HAP-1 (cell line): ENCODE results near the gene KRT71.

Source experiments
- DNase-seq, 2 experiments: peaks; one replicate each; pipeline ENCODE4 v3.0.0-alpha.2; 2016 to 2020; ENCODE audit warnings: low spot score in 2 of 2
- H3K27me3 ChIP-seq: fragments of 250-450 bp; sonication (Bioruptor Pico); 2 replicates; pipeline ENCODE4 v1.5.1; 2020; ENCODE audit warnings: low read depth, mild to moderate bottlenecking, moderate library complexity
- H3K36me3 ChIP-seq: fragments of 250-450 bp; sonication (Bioruptor Pico); replicated peaks from 2 replicates; pipeline ENCODE4 v1.5.1; 2020; ENCODE audit warnings: mild to moderate bottlenecking
- H3K4me1 ChIP-seq: fragments of 250-450 bp; sonication (Bioruptor Pico); 2 replicates; pipeline ENCODE4 v1.5.1; 2020; ENCODE audit warnings: mild to moderate bottlenecking
- H3K4me3 ChIP-seq: fragments of 250-450 bp; sonication (Bioruptor Pico); 2 replicates; pipeline ENCODE4 v1.5.1; 2020; ENCODE audit warnings: mild to moderate bottlenecking, moderate library complexity
- H3K9me3 ChIP-seq: fragments of 250-450 bp; sonication (Bioruptor Pico); 2 replicates; pipeline ENCODE4 v1.5.1; 2020; ENCODE audit warnings: mild to moderate bottlenecking, moderate library complexity
- in situ Hi-C: fragments of 300-500 bp; cut with MboI; formaldehyde crosslinking; loops from 3 replicates; pipeline ENCODE4 v1.14.3; 2020; ENCODE audit warnings: low sequenced_read_pairs, inconsistent platforms, mixed read lengths

KRT71 gene

GRCh38 chr12:52541709-52542108, 11.2 kb downstream of the KRT71 start:
- Histone ChIP-seq H3K27me3 (no peaks in the 10 kb centered on the region), H3K4me3 (no peak overlapping the region), H3K9me3 (no peaks in the 10 kb centered on the region), H3K4me1 (no peaks in the 10 kb centered on the region), H3K36me3 (no peaks in the 10 kb centered on the region)
- in situ Hi-C loops = no loop called here
- DNase-seq = no peak

GRCh38 chr12:52540531-52540930, 12.4 kb downstream of the KRT71 start:
- in situ Hi-C loops = no loop called here
- Histone ChIP-seq H3K4me3 (no peak overlapping the region), H3K27me3 (no peaks in the 10 kb centered on the region), H3K9me3 (no peaks in the 10 kb centered on the region), H3K4me1 (no peaks in the 10 kb centered on the region), H3K36me3 (no peaks in the 10 kb centered on the region)
- no peak for DNase-seq

- DNase-seq = no peak
- in situ Hi-C loops = no loop called here
- Histone ChIP-seq H3K4me1 (no peaks in the 10 kb centered on the region), H3K9me3 (no peaks in the 10 kb centered on the region), H3K36me3 (no peaks in the 10 kb centered on the region), H3K4me3 (no peak overlapping the region), H3K27me3 (no peaks in the 10 kb centered on the region)
These were observed 13.1 kb downstream of the KRT71 start for GRCh38 chr12:52539821-52540173.

GRCh38 chr12:52539083-52539820, 13.7 kb downstream of the KRT71 start:
- H3K9me3 ChIP-seq = no peaks in the 10 kb centered on the region
- in situ Hi-C loops = no loop called here
- H3K4me3 ChIP-seq = no peak overlapping the region
- H3K36me3 ChIP-seq = no peaks in the 10 kb centered on the region
- H3K4me1 ChIP-seq = no peaks in the 10 kb centered on the region
- DNase-seq = no peak
- H3K27me3 ChIP-seq = no peaks in the 10 kb centered on the region

- in situ Hi-C loops = no loop called here
- H3K27me3 ChIP-seq = no peaks in the 10 kb centered on the region; the same call in 1 of the 2 replicates
- no peaks in the 10 kb centered on the region for H3K36me3 ChIP-seq
- no peak overlapping the region for H3K4me3 ChIP-seq
- no peak for DNase-seq
- H3K4me1 ChIP-seq = no peaks in the 10 kb centered on the region
- H3K9me3 ChIP-seq = no peaks in the 10 kb centered on the region
These were observed 15.8 kb downstream of the KRT71 start for GRCh38 chr12:52537101-52537500.

- Histone ChIP-seq H3K36me3 (no peaks in the 10 kb centered on the region), H3K9me3 (no peaks in the 10 kb centered on the region), H3K4me3 (no peak overlapping the region), H3K4me1 (no peaks in the 10 kb centered on the region), H3K27me3 (no peaks in the 10 kb centered on the region; the same call in 1 of the 2 replicates)
- no peak for DNase-seq
- in situ Hi-C loops = no loop called here
These were observed 17.4 kb downstream of the KRT71 start for GRCh38 chr12:52535574-52535973.

- H3K27me3 ChIP-seq = no peaks in the 10 kb centered on the region; the same call in 1 of the 2 replicates
- in situ Hi-C loops = no loop called here
- no peaks in the 10 kb centered on the region for H3K9me3 ChIP-seq
- no peaks in the 10 kb centered on the region for H3K36me3 ChIP-seq
- H3K4me1 ChIP-seq = no peaks in the 10 kb centered on the region
- H3K4me3 ChIP-seq = no peak overlapping the region
- no peak for DNase-seq
These were observed 18.5 kb downstream of the KRT71 start for GRCh38 chr12:52534482-52534881.

GRCh38 chr12:52533686-52534470, 19.1 kb downstream of the KRT71 start:
- H3K4me1 ChIP-seq = no peaks in the 10 kb centered on the region
- H3K9me3 ChIP-seq = no peaks in the 10 kb centered on the region
- in situ Hi-C loops = no loop called here
- H3K36me3 ChIP-seq = no peaks in the 10 kb centered on the region
- H3K27me3 ChIP-seq = no peaks in the 10 kb centered on the region; the same call in 1 of the 2 replicates
- DNase-seq = no peak
- H3K4me3 ChIP-seq = no peak overlapping the region

- no peaks in the 10 kb centered on the region for H3K4me1 ChIP-seq
- no peak for DNase-seq
- H3K4me3 ChIP-seq = no peak overlapping the region
- H3K36me3 ChIP-seq = no peaks in the 10 kb centered on the region
- no peaks in the 10 kb centered on the region for H3K9me3 ChIP-seq
- no peaks in the 10 kb centered on the region; the same call in 1 of the 2 replicates for H3K27me3 ChIP-seq
- in situ Hi-C loops = no loop called here
These were observed 20.3 kb downstream of the KRT71 start for GRCh38 chr12:52532636-52533035.

GRCh38 chr12:52531566-52532300, 21.2 kb downstream of the KRT71 start:
- Histone ChIP-seq H3K4me3 (no peak overlapping the region), H3K4me1 (no peaks in the 10 kb centered on the region), H3K9me3 (no peaks in the 10 kb centered on the region), H3K27me3 (no peaks in the 10 kb centered on the region; the same call in 1 of the 2 replicates), H3K36me3 (no peaks in the 10 kb centered on the region)
- no peak for DNase-seq
- in situ Hi-C loops = no loop called here

GRCh38 chr12:52530905-52531304, 22.0 kb downstream of the KRT71 start:
- no peak overlapping the region for H3K4me3 ChIP-seq
- no peaks in the 10 kb centered on the region for H3K4me1 ChIP-seq
- H3K36me3 ChIP-seq = no peaks in the 10 kb centered on the region
- H3K9me3 ChIP-seq = no peaks in the 10 kb centered on the region
- in situ Hi-C loops = no loop called here
- no peak for DNase-seq
- H3K27me3 ChIP-seq = no peaks in the 10 kb centered on the region; the same call in 1 of the 2 replicates

- in situ Hi-C loops = no loop called here
- Histone ChIP-seq H3K36me3 (no peaks in the 10 kb centered on the region), H3K4me3 (no peak overlapping the region), H3K9me3 (no peaks in the 10 kb centered on the region), H3K27me3 (no peaks in the 10 kb centered on the region; the same call in 1 of the 2 replicates), H3K4me1 (no peaks in the 10 kb centered on the region)
- no peak for DNase-seq
These were observed 22.6 kb downstream of the KRT71 start for GRCh38 chr12:52530366-52530765.

- in situ Hi-C loops = no loop called here
- DNase-seq = no peak
- Histone ChIP-seq H3K4me3 (no peak overlapping the region), H3K9me3 (no peaks in the 10 kb centered on the region), H3K4me1 (no peaks in the 10 kb centered on the region), H3K27me3 (no peaks in the 10 kb centered on the region; the same call in 1 of the 2 replicates), H3K36me3 (no peaks in the 10 kb centered on the region)
These were observed 23.1 kb downstream of the KRT71 start for GRCh38 chr12:52529846-52530245.

GRCh38 chr12:52529417-52529816, 23.5 kb downstream of the KRT71 start:
- H3K4me1 ChIP-seq = no peaks in the 10 kb centered on the region
- in situ Hi-C loops = no loop called here
- H3K4me3 ChIP-seq = no peak overlapping the region
- H3K36me3 ChIP-seq = no peaks in the 10 kb centered on the region
- no peaks in the 10 kb centered on the region for H3K9me3 ChIP-seq
- no peaks in the 10 kb centered on the region; the same call in 1 of the 2 replicates for H3K27me3 ChIP-seq
- DNase-seq = no peak
